Neural progenitor cell (in vitro differentiated cells): ENCODE measurements around the gene DIAPH2.

Experiments used
- EZH2 ChIP-seq: fragments of 200-600 bp; sonication (generic); IDR thresholded peaks from 2 replicates; pipeline ENCODE4 v1.6.1; 2017; ENCODE audit warnings: antibody characterized with exemption, mild to moderate bottlenecking, moderate library complexity
- EZH2phosphoT487 ChIP-seq: fragments of 200-600 bp; sonication (generic); IDR thresholded peaks from 2 replicates; pipeline ENCODE4 v1.6.1; 2017; ENCODE audit warnings: antibody characterized with exemption
- TF ChIP-seq, protein P1 (sequence below): fragments of 200-600 bp; sonication (generic); IDR thresholded peaks from 2 replicates; pipeline ENCODE4 v1.5.1; 2017; ENCODE audit warnings: antibody characterized with exemption, mild to moderate bottlenecking

DNA sequence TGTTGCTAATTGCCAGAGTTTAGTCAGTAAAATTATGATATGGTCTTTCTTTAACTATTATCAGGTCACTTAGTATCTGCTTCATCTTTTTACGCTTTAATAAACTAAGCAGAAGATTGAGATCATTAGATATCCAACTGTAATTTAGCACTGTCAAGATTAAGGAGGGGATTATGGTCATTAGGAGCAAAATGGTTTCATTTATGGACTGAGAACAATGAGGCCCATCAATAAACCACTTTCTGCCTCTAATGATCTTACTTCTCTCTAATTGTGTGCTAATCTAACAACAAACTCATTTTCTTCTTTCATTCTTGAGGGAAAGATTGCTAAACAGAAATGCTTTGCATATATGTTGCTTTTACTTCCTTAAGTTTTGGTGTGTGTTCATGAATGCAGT is 539.5 kb downstream of the DIAPH2 start:
- TF ChIP-seq EZH2 (no peak), EZH2phosphoT487 (no peak)
- TF ChIP-seq, protein P1, sequence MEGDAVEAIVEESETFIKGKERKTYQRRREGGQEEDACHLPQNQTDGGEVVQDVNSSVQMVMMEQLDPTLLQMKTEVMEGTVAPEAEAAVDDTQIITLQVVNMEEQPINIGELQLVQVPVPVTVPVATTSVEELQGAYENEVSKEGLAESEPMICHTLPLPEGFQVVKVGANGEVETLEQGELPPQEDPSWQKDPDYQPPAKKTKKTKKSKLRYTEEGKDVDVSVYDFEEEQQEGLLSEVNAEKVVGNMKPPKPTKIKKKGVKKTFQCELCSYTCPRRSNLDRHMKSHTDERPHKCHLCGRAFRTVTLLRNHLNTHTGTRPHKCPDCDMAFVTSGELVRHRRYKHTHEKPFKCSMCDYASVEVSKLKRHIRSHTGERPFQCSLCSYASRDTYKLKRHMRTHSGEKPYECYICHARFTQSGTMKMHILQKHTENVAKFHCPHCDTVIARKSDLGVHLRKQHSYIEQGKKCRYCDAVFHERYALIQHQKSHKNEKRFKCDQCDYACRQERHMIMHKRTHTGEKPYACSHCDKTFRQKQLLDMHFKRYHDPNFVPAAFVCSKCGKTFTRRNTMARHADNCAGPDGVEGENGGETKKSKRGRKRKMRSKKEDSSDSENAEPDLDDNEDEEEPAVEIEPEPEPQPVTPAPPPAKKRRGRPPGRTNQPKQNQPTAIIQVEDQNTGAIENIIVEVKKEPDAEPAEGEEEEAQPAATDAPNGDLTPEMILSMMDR: no peak
